Heart right ventricle (tissue), 16 donors: Measurements from ENCODE around the gene TAOK2. TPM values are rescaled to one million over a fixed set of nuclear protein-coding genes. Genes with fewer than 3 reads are reported as not detected.

ENCODE experiments used
- ATAC-seq, 8 donors: fragments of 200-7000 bp; cut with Tn5 transposase; one replicate each; pipeline ENCODE4 v1.9.1; 2020; ENCODE audit warnings: mild to moderate bottlenecking in 8 of 8, moderate library complexity in 8 of 8, moderate number of reproducible peaks in 1 of 8
- DNase-seq, 2 donors: peaks; one replicate each; pipeline ENCODE4 v3.0.0-alpha.2; 2020
- H3K27ac ChIP-seq, 10 donors: fragments of 200-600 bp; sonication (generic) in 2 of 10; one replicate each; pipeline versions ENCODE4 v1.5.0 to v1.8.0; 2020 to 2022; ENCODE audit warnings: mild to moderate bottlenecking in 3 of 10
- H3K27me3 ChIP-seq, 7 donors: fragments of 200-600 bp; one replicate each; pipeline ENCODE4 v1.8.0; 2021 to 2022; ENCODE audit warnings: mild to moderate bottlenecking in 2 of 7
- H3K36me3 ChIP-seq, 9 donors: fragments of 200-600 bp; sonication (generic) in 1 of 9; one replicate each; pipeline versions ENCODE4 v1.5.0 to v1.8.0; 2020 to 2022; ENCODE audit warnings: mild to moderate bottlenecking in 2 of 9
- H3K4me1 ChIP-seq, 9 donors: fragments of 200-600 bp; sonication (generic) in 1 of 9; one replicate each; pipeline versions ENCODE4 v1.5.0 to v1.8.0; 2020 to 2022; ENCODE audit warnings: mild to moderate bottlenecking in 4 of 9
- H3K4me3 ChIP-seq, 10 donors: fragments of 200-600 bp; sonication (generic) in 2 of 10; one replicate each; pipeline versions ENCODE4 v1.5.0 to v1.8.0; 2020 to 2022; ENCODE audit warnings: mild to moderate bottlenecking in 7 of 10, moderate library complexity in 2 of 10
- H3K9me3 ChIP-seq, 11 donors: fragments of 200-600 bp in 10 of 11; sonication (generic) in 2 of 11; one replicate each; pipeline versions ENCODE4 v1.5.0 to v1.8.0; 2013 to 2022; ENCODE audit warnings: mild to moderate bottlenecking in 2 of 11, control low read depth in 1 of 11, moderate library complexity in 1 of 11
- whole genome bisulfite sequencing, 2 donors: extraction: QIAGEN DNeasy Blood & Tissue Kit; methylation state at CpG; one replicate each; pipeline ENCODE4 v1.1.7; 2013; ENCODE audit warnings: inconsistent platforms in 1 of 2; 5-methylcytosine and 5-hydroxymethylcytosine counted together
- intact Hi-C, 10 donors: fragments of 100-400 bp; cut with DNase I; formaldehyde crosslinking; loops; one replicate each; pipeline versions ENCODE4 v1.11.1 to v1.14.2; 2022
- polyA plus RNA-seq, 2 donors: library from polyadenylated mRNA; stranded (reverse); fragments of 200-250 nt; gene quantifications; one replicate each; pipeline ENCODE4 v1.2.3, GENCODE V29; 2013
- total RNA-seq, 10 donors: library from RNA; stranded (reverse); fragmentation: NEBNext Ultra II Directional in 3 of 10; extraction: Animal tissue kit (Norgen Biotek cat#: 25700) in 3 of 10; gene quantifications; one replicate each; pipeline versions ENCODE4 v1.2.1 to v1.2.4, GENCODE V29; 2021 to 2023
- TF ChIP-seq, protein P1 (sequence below), 9 donors: fragments of 200-600 bp; sonication (generic) in 2 of 9; IDR thresholded peaks; one replicate each; pipeline versions ENCODE4 v1.5.0 to v1.8.0; 2021 to 2022; ENCODE audit warnings: antibody characterized with exemption in 9 of 9, mild to moderate bottlenecking in 5 of 9, moderate library complexity in 1 of 9
- donor health status: Arrhythmogenic right ventricular cardiomyopathy.
- donor health status: ischemic (EF 13 %, LVEDD 7.1; RV severe dilation, severe dysfunction).
- donor health status: healthy with polysubstance abuse.
- donor health status: DM: no; HTN: yes; CAD: no.
- donor health status: DM: no; HTN: no; CAD: no.
- donor health status: ischemic (EF 25% LVEDD 6.9; RV normal size, moderate dysfunction).
- donor health status: ischemic (EF 25% LVEDD 5.7; RV mildly dilated, moderate dysfunction).
- donor health status: healthy.
- donor health status: DM: yes; HTN: yes; CAD: no.
- donor health status: Ischemic cardiomyopathy.
- donor health status: ischemic (EF 35%, LVEDD 5.7; RV mildly dilated, moderate dysfunction).
- donor health status: nonischemic (EF 11% LVEDD 7.7; RV severe dilation, severe dysfunction).
- donor health status: DM: yes; HTN: yes; CAD: no.
- donor health status: PGD.
- donor health status: ischemic (EF 29% LVEDD 5.4; RV normal size, mild dysfunction).
- donor health status: nonischemic (EF 23%, LVEDD 6.1; RV moderate dilation, normal function).

TAOK2 gene
- total and polyA plus RNA-seq, 12 donors = 27.0 to 50.4 (median 32.7) TPM

DNA sequence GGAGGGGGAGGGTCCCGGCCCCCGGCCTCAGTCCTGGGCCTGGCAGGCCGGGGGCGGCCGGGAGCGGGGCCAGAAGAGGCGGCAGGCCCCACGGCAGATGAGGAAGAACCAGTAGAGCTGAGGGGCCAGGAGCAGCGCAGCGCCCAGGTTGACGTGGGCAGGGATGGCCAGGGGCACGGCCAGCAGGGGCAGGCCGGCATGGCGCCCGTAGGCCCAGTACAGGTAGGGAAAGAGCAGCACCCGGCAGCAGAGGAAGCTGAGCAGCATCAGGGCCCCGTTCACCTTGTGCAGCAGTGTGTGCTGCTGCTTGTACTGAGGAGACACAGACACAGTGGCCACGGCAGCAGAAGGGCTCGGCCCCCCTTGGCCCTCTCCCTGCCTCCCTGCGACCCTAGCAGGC, 51.5 kb downstream of the TAOK2 start:
- DNase-seq = no peak
- Histone ChIP-seq H3K9me3 (no peaks in the 10 kb centered on the region), H3K4me3 (no peak overlapping the region), H3K4me1 (peaks cover 0 to 12% (median 9%) of the 10 kb centered on the region in 9 donors), H3K27me3 (peaks cover 4 to 52% (median 40%) of the 10 kb centered on the region in 7 donors), H3K27ac (no peak overlapping the region), H3K36me3 (no peaks in the 10 kb centered on the region)
- WGBS, 2 donors = 71 to 73% methylated on average over 20 of the region's 20 CpGs
- no peak for ATAC-seq
- intact Hi-C loops = loop anchor here in 3 of 10 donors (5.0 to 10.0 kb wide), 3 partner anchors 323 to 330 kb away; no protein-coding TSS in a partner anchor
- TF ChIP-seq, protein P1, sequence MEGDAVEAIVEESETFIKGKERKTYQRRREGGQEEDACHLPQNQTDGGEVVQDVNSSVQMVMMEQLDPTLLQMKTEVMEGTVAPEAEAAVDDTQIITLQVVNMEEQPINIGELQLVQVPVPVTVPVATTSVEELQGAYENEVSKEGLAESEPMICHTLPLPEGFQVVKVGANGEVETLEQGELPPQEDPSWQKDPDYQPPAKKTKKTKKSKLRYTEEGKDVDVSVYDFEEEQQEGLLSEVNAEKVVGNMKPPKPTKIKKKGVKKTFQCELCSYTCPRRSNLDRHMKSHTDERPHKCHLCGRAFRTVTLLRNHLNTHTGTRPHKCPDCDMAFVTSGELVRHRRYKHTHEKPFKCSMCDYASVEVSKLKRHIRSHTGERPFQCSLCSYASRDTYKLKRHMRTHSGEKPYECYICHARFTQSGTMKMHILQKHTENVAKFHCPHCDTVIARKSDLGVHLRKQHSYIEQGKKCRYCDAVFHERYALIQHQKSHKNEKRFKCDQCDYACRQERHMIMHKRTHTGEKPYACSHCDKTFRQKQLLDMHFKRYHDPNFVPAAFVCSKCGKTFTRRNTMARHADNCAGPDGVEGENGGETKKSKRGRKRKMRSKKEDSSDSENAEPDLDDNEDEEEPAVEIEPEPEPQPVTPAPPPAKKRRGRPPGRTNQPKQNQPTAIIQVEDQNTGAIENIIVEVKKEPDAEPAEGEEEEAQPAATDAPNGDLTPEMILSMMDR (IDR thresholded peaks at IDR 0.05) = no peak

DNA sequence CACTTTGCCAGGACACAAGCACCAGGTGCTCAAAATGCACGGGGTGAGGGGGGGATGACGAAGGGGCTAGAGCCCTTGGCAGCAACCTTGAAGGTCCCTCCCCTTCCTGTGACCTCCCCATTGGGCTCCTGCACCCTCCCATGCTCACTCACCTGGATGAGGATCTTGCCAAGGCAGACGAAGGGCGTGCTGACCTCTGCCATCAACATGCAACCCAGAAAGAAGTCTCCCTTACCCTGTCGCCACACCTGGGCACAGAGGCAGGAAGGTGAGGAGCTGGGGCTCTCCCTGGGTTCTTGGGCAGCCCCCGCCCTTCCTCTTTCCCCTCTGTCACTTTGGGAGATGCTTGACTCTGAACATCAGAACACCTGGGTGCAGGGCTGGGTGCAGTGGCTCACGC, 51.9 kb downstream of the TAOK2 start:
- no peak for DNase-seq

DNA sequence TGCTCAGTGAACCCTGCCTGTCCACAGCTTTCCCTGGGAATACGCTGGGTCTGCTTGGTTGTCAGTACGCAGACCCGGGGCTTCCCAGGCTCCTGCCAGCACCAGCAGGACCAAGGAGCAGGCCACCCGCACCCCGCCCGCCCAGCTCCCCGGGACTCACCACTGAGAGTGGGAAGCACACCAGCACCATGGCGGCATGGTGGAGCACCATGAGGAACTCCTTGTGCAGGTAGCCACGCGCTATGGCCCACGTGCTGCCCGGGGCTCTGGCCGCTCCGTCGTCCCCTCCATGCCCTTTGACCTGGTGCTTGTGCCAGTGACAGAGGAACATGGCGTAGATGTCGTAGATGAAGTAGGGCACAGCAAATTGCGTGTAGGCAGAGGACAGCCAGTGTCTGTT, 52.8 kb downstream of the TAOK2 start:
- Histone ChIP-seq H3K27me3 (peaks cover 4 to 62% (median 52%) of the 10 kb centered on the region in 7 donors), H3K4me1 (peaks cover 0 to 14% (median 10%) of the 10 kb centered on the region in 9 donors), H3K9me3 (no peaks in the 10 kb centered on the region), H3K27ac (no peak overlapping the region), H3K36me3 (no peaks in the 10 kb centered on the region), H3K4me3 (no peak overlapping the region)
- intact Hi-C loops = loop anchor here in 3 of 10 donors (5.0 to 10.0 kb wide), 3 partner anchors 324 to 332 kb away; no protein-coding TSS in a partner anchor
- DNase-seq = no peak
- 89 to 90% methylated on average over 18 of the region's 18 CpGs for WGBS, 2 donors
- ATAC-seq = no peak
- TF ChIP-seq, protein P1 (IDR thresholded peaks at IDR 0.05) = no peak

More for the DNA sequence above, 51.9 kb downstream of the TAOK2 start:
- H3K4me1 ChIP-seq = peaks cover 0 to 12% (median 9%) of the 10 kb centered on the region in 9 donors
- peaks cover 4 to 55% (median 44%) of the 10 kb centered on the region in 7 donors for H3K27me3 ChIP-seq
- TF ChIP-seq, protein P1 (IDR thresholded peaks at IDR 0.05) = no peak
- no peak for ATAC-seq
- no peaks in the 10 kb centered on the region for H3K36me3 ChIP-seq
- no peaks in the 10 kb centered on the region for H3K9me3 ChIP-seq
- 66 to 69% methylated on average over 7 of the region's 7 CpGs for WGBS, 2 donors
- H3K27ac ChIP-seq = no peak overlapping the region
- no peak overlapping the region for H3K4me3 ChIP-seq
- intact Hi-C loops = loop anchor here in 3 of 10 donors (5.0 to 10.0 kb wide), 3 partner anchors 323 to 331 kb away; no protein-coding TSS in a partner anchor

DNA sequence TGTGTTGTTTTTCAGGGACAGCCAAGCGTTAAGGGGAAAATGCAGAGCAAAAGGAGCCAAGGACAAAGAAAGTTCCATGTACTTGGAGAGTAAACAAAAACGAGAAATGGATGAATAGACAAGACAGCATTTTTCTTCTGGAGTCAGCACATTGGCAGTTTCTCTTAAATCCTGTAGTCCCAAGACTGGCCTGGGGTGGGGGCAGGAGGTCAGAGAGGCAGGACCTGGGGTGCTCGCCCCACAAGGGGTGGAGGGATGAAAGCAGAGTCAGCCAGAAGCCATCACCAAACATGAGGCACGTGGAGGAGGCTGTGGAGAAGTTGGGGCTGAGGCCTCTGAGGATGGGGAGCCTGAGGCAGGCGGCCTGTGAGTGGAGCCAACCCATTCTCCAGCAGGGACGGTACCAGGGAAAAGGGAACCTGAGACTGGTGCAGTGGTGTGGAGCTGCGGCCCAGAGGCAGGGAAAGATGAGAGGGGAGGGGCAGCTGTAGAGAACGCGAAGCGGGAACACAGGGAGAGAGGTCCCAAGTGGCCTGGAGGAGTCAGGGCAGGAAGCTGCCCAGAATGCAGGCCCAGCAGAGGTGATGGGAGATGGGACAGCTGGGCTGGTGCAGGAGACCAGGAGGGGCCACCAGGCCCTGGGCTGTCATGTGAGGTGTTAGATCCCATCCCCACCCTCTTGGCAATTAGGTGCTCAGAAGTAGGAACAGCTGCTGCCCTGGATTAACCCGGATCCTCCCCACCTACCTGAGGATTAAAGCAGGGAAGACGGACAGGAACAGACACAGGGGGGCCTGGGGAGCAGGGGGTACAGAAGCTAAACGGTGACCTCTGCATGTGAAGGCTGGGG, 54.1 kb downstream of the TAOK2 start:
- DNase-seq = no peak
- 39 to 42% methylated on average over 13 of the region's 13 CpGs for WGBS, 2 donors
- Histone ChIP-seq H3K4me1 (peaks cover 0 to 10% (median 6%) of the 10 kb centered on the region in 9 donors), H3K27ac (no peak overlapping the region), H3K4me3 (no peak overlapping the region), H3K9me3 (no peaks in the 10 kb centered on the region), H3K27me3 (peaks cover 4 to 76% (median 66%) of the 10 kb centered on the region in 7 donors), H3K36me3 (no peaks in the 10 kb centered on the region)
- TF ChIP-seq, protein P1 (IDR thresholded peaks at IDR 0.05) = no peak
- intact Hi-C loops = loop anchor here in 3 of 10 donors (5.0 to 10.0 kb wide), 3 partner anchors 326 to 333 kb away; no protein-coding TSS in a partner anchor
- peak in 1 of 8 donors; percentile 10 for ATAC-seq
